ENCODE data around the gene CYB561D1. TPM values are rescaled to one million over a fixed set of nuclear protein-coding genes. Genes with fewer than 3 reads are reported as not detected.

Gene CYB561D1
- total RNA-seq, 1 donor from 2014 or later: 26.8 TPM

DNA sequence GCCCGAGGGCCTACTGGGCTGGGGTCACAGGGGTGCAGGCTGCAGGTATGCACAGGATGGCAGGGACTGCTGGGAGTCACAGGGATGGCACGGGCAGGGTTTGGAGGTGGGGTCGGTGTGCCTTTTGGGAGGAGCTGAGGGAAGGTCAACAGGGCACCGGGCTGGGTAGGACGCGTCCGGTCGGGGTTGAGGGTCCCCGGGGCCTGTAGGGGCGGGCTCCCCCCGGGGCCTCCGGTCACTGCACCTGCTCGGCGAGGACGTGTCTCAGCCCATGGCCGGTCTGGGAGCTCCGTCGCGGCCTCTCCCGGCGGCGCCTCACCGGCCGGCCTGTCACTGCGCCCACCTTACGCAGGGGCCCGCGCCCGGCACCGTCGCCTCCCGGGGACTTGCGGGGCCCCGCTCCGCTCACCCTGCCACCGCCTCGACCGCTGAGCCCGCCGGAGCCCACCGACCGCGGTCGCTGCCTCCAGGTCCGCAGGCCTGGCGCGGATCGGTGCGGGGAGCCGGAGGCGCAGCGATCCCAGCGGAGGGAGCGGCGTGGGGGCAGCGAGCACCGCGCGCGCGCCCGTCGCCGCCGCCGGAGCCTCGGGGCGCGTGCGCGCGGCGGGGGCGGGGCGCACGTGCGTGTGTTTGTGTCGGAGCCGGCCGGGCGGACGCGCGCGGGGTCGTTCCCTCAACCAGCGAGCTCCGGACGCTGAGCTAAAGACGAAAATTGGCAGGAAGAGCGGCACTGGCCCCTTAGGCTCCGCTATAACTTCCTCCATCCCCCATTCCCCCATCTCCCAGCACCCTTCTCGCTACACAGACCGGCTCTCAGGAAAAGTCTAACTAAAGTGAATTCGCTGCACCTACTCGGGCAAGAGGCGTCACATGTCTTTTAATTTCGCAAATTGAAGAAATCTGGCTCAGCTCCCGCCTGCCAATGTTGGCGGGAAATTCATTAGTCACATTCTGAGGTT, 15.6 kb downstream of the CYB561D1 start, which contains the start of gene AMIGO1:
TSS of gene AMIGO1 (minus strand) at position 552 of the 959 bp plus-strand sequence. CDS start 815 bp downstream, outside the sequence.
- TF ChIP-seq, protein P1, sequence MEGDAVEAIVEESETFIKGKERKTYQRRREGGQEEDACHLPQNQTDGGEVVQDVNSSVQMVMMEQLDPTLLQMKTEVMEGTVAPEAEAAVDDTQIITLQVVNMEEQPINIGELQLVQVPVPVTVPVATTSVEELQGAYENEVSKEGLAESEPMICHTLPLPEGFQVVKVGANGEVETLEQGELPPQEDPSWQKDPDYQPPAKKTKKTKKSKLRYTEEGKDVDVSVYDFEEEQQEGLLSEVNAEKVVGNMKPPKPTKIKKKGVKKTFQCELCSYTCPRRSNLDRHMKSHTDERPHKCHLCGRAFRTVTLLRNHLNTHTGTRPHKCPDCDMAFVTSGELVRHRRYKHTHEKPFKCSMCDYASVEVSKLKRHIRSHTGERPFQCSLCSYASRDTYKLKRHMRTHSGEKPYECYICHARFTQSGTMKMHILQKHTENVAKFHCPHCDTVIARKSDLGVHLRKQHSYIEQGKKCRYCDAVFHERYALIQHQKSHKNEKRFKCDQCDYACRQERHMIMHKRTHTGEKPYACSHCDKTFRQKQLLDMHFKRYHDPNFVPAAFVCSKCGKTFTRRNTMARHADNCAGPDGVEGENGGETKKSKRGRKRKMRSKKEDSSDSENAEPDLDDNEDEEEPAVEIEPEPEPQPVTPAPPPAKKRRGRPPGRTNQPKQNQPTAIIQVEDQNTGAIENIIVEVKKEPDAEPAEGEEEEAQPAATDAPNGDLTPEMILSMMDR (IDR thresholded peaks at IDR 0.05): no peak

DNA sequence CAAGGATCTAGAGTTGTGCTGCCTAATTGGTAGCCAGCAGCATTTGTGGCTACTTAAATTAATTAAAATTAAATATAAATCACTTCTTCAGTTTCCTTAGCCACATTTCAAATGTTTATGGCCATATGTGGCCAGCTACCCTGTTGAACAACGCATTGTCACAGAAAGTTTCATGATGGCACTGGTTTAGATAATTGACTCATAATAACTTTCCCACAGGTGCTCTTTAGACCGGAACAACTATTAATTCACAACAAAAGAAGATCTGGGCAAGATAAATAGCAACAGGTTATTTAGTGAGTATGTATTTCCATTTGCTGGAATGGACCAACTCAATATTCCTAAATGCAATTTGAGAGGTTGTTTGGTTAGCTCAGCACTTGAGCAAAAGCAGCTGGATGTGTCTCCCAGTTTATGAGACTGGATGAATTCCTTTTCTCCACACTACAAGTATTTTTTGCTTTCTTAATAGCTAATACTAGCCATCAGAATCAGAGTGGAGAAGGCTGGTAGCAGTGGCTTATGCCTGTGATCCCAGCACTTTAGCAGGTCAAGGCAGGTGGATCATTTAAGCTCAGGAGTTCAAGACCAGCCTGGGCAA, 19.3 kb downstream of the CYB561D1 start:
- Histone ChIP-seq H3K4me1 (peaks cover 0 to 15% of the 10 kb centered on the region in 2 donors), H3K27ac (no peak overlapping the region), H3K4me3 (no peak overlapping the region), H3K9me3 (no peaks in the 10 kb centered on the region), H3K36me3 (no peaks in the 10 kb centered on the region), H3K27me3 (no peaks in the 10 kb centered on the region)
- intact Hi-C loops (cut with DNase I): no loop called here
- TF ChIP-seq, protein P1 (IDR thresholded peaks at IDR 0.05): no peak
- no peak for DNase-seq (ENCODE audit: low spot score in 2 of 2)

More for the DNA sequence above, 15.6 kb downstream of the CYB561D1 start, which contains the start of gene AMIGO1:
- DNase-seq (ENCODE audit: low spot score in 2 of 2): peak in 1 of 2 donors; percentile 76
- peak within 1 kb of the TSS; percentile 84 to 98 for H3K4me3 ChIP-seq
- intact Hi-C loops (cut with DNase I): loop anchor here (1.0 kb wide), 1 partner anchor 15 kb away; the partner anchor contains the start of gene CYB561D1
- no peaks in the 10 kb centered on the region for H3K27me3 ChIP-seq
- no peaks in the 10 kb centered on the region for H3K9me3 ChIP-seq
- H3K27ac ChIP-seq: peak within 1 kb of the TSS; percentile 42 to 53
- H3K36me3 ChIP-seq: no peaks in the 10 kb centered on the region
- peaks cover 0 to 15% of the 10 kb centered on the region in 2 donors for H3K4me1 ChIP-seq

DNA sequence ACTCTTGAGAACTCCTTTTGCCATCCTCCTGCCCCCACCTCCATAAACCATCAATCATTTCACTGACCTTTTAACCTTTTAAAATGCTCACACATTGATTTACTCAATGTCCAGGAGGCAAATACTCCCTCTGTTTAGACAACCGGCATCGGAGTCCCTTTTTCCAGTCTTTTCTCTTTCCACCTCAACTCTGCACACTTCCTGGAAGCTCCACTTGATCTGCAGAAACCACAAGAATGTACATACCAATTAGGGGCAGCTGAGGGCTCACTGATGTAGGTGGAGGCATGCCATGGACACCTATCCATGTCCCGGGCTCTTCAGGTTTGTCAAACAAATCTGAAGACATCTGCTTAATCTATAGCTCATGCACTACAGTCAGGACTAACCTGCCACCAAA, 21.0 kb downstream of the CYB561D1 start:
- Histone ChIP-seq H3K9me3 (no peaks in the 10 kb centered on the region), H3K36me3 (no peaks in the 10 kb centered on the region), H3K4me3 (no peak overlapping the region), H3K4me1 (peaks cover 0 to 7% of the 10 kb centered on the region in 2 donors), H3K27ac (no peak overlapping the region), H3K27me3 (no peaks in the 10 kb centered on the region)
- no peak for DNase-seq (ENCODE audit: low spot score in 2 of 2)
- intact Hi-C loops (cut with DNase I): no loop called here
- TF ChIP-seq, protein P1 (IDR thresholded peaks at IDR 0.05): no peak

DNA sequence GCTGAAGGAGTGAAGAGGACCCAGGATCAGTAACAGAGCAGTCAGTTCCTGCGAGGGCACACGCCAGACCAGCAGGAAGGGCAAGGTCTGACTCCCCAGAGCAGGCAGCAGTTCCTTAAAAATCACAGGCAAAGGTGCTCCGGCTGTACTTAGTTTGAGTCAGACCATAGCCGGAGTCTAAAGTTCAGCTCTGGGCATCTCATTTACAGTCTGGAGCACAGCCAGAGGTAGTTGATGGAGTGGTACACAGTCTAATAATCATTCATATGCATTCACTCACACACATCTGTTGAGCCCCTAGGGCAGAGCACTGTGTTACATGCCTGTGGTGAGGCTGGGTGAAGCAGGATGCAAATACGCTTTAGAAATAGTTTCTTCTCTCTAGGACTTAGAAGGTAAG, 23.0 kb downstream of the CYB561D1 start:
- DNase-seq (ENCODE audit: low spot score in 2 of 2): no peak
- no peaks in the 10 kb centered on the region for H3K36me3 ChIP-seq
- H3K4me1 ChIP-seq: no peaks in the 10 kb centered on the region
- no peaks in the 10 kb centered on the region for H3K27me3 ChIP-seq
- intact Hi-C loops (cut with DNase I): no loop called here
- TF ChIP-seq, protein P1 (IDR thresholded peaks at IDR 0.05): no peak
- no peak overlapping the region for H3K4me3 ChIP-seq
- no peaks in the 10 kb centered on the region for H3K9me3 ChIP-seq
- no peak overlapping the region for H3K27ac ChIP-seq

DNA sequence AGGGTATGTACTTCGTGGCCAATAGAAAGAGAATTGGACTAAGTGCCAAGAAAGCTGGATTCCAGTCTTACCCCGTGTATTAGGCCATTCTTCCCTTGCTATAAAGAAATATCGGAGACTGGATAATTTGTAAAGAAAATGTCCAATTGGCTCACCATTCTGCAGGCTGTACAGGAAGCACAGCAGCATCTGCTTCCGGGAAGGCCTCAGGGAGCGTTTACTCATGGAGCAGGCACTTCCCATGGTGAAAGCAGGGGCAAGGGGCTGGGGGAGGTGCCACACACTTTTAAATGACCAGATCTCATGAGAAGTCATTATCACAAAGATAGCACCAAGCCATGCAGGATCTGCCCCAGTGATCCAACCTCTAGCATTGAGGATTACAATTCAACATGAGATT, 23.4 kb downstream of the CYB561D1 start:
- Histone ChIP-seq H3K4me3 (no peak overlapping the region), H3K27ac (no peak overlapping the region), H3K4me1 (no peaks in the 10 kb centered on the region), H3K27me3 (no peaks in the 10 kb centered on the region), H3K36me3 (no peaks in the 10 kb centered on the region), H3K9me3 (no peaks in the 10 kb centered on the region)
- DNase-seq (ENCODE audit: low spot score in 2 of 2): no peak
- TF ChIP-seq, protein P1 (IDR thresholded peaks at IDR 0.05): no peak
- intact Hi-C loops (cut with DNase I): no loop called here

All from ascending aorta (tissue), 2 donors.